Measurements from ENCODE around the gene DNTT.

DNTT gene

DNA sequence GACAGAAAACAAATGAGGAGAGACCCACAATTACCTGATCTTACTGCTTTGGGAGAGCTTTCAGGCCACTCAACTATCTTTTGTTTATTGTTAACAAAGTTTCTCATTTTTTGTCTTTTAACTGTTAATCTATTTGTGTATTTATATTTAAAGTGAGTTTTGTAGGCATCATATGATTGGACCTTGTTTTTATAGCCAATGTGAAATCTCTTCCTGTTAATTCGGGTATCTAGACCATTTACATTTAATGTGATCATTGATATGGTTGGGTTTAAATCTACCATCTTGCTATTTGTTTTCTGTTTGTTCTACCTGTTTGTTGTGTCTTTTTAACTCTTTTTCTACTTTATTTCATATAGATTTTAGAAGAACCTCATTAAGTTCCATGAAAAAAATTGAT is 42.1 kb downstream of the DNTT start:
- no peak for DNase-seq

DNA sequence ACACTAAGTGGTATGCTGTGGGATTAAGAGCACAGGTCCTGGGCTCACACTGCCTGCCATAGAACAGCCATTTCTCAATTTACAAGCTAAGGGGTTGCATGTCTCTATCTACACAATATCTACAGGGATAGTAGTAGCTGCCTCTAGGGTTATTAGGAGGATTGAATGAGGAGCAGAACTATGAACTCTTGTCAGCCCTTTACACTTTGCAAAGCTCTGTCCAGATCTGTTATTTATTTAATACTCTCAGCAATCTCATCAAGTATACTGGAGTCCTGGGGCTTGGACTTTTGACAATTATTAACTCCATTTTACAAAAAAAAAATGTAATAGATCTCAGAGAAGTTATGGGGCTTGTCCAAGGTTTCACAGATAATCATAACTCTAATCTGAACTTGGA is 47.8 kb downstream of the DNTT start:
- no peak for DNase-seq

DNA sequence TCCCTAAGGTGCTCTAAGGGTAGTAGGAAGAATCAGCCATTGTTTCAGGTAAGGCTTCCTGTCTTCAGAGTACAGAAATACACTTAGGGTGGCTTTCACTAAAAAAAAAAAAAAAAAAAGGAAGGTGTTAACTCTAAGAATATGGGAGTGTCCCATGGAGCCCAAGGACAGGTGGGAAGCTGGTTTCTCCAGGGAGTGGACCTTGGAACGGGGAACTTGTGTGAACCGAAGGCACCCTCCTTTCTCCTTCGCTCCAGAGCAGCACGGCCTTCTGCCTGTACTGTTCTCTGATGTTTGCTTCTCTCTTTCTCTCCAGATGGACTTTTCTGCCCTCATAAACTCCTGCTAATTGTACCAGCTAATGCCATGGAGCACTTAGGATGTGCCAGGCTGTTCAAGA is 48.3 kb downstream of the DNTT start:
- no peak for DNase-seq

DNA sequence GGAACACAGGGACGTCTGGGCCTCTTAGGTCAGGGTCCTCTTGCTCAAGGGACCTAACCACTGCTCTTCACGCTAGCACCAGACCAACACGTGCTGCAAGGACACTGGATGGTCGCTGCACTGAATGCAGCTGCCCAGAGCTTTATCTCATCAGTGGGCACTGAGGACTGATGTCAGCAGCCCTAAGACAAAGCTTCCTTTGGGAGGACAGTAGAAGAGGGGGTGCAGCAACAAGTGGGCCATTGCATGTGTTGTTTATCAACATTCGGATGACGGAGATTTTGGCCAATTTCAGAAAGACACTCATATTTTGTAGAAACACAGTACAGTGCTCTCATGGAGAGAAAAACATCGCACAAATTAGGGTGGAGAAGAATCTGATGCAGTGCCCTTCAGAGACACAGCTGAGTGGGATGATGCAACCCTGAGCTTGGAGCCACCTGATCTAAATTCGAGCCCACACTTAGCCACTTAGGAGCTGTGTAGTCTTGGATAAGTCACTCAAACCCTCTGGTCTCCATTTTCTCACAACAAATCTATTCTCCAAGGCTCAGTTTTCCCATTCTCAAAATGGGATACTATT is 52.9 kb downstream of the DNTT start:
- no peak for DNase-seq

DNA sequence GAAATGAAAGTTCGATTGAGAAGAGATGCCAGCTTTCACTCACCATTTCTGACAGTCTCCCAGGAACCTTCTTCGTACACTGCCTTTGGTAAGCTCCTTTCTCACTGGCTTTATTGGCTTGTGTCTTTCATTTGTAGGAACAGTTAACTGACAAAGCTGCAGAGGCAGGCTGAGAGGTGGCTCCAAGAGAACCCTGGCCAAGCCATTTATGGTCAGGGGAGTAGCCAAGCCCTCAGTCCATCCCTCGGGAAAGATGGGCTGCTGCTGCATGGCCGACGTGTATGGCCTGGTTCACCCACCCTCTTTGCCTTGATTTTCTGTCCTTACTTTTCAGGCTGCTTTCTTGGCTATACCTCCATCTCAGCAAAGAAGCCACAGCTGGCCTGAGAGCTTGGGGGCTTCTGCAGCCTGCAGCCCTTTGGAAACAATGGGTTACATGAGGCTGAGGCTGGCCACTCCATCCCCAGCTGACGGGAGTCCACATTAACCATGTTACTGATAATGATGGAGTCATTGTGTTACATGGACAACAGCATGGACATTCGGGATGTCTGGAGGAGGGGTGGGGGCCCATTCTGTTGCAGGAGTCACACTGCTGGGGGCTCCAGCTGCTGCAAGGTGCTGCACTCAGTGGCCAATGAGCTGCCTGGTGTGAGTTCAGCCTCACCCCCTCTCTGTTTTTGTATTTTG is 54.8 kb downstream of the DNTT start, which contains the start of gene OPALIN:
Gene OPALIN, minus strand, starts transcription at position 152 of the 690 bp plus-strand sequence. Its CDS starts 106 bp downstream, at position 46.
- no peak for DNase-seq

DNA sequence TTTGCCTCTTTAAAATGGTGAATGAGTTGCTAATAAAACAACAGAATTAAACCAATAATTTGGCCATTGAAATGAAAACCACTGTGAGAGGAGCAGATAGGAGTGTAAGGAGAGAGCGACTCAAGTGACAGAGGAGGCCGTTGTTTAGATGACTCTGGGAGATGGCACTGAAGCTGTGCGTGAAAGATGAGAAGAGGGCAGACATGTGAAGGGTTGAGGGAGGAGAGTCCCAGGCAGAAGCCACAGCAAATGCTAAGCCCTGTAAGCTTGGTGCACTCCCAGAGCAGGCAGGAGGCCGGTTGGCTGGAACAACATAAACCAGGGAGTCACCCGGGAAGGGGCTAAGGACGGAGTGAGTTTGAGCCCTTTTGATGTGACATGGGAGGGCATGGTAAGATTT is 55.4 kb downstream of the DNTT start:
- no peak for DNase-seq

DNA sequence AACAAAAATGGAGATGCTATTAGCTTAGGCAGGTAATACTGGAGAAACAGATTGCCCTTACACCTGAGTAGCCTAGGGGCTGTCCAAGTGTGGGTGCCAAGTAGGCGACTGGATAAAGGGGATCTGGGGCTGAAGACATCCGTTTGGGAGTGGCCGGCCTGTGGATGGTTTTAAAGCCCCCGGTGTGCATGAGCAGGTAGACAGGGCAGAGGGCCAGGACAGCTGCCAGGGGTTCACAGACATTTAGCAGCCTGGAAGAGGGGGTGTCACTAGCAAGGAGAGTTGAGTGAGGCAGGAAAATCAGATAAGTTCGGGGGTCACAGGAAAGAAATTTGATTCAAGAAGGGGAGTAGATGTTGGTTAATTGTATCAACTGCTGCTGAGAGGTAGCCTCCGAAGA is 56.1 kb downstream of the DNTT start:
- no peak for DNase-seq

DNA sequence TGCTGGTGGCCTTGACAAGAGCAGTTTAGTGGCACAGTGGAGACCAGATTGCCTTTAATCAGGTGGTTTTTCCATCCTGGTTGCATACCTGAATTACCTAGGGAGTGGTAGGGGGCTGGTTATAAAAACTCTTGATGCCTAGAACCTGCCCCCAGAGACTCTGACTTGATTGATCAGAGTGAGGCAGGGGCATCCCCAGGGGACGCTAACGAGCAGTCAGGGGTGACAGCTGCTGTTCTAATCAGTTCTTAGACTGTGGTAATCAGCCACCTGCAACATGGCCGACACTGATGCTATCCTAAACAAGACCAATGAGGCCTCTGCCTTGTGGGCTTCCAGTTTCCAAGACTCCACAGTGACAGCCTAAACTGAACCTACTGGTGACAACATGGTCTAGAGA is 56.5 kb downstream of the DNTT start:
- no peak for DNase-seq

DNA sequence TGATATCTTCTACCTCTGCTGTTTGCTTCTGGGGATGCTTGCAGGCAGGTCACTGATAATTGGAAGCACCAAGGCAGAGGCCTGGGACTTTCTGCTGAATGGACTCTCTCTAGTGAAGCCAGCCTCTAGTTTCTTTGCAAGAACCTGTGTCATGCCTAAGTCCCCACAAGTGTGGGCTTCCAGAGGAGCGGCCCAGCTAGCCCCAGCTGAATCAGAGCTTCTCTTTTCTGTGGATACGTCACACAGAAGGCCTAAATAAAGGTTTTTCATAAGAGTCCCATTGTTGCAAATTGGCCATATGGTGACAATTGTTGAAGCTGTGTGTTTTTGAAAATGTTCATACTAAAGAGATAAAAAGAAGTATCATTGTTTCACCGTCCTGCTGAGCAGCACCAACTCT is 61.3 kb downstream of the DNTT start:
- no peak for DNase-seq

DNA sequence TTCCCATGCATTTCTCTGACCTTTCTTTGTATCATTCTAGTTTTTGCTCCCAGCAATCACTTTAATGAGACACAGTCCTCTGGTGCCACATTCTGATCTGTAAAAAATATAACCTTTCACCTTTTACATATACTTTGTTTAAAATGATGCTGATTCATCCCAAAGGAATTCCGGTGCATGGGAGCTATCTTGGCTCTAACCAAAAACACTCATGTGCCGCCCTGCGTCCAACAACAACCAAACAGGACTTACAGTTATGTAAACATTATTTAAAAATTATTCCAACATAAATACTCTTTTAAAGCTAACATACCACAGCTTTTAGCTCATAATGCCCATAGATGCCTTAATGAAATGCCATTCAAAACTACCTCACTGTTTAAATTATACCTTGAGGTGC is 62.3 kb downstream of the DNTT start:
- no peak for DNase-seq

DNA sequence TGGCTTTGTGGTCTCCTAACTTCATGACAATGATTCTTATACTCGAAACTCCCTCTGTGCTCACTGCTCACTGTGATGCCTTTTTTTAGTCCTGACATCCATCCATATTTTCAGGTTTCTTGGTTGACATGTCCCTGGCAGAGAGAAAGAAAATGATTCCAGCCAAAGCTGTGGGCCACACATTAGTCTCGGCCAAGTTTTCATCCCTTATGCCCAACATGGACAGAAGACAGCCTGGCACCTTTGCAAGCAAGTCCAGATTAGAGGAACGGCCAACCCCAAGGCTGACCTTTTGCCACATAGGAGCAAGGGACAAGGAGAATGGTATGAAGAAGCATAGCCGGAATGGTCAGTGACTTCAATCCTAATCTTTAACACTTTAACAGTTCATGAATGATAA is 63.2 kb downstream of the DNTT start:
- no peak for DNase-seq

DNA sequence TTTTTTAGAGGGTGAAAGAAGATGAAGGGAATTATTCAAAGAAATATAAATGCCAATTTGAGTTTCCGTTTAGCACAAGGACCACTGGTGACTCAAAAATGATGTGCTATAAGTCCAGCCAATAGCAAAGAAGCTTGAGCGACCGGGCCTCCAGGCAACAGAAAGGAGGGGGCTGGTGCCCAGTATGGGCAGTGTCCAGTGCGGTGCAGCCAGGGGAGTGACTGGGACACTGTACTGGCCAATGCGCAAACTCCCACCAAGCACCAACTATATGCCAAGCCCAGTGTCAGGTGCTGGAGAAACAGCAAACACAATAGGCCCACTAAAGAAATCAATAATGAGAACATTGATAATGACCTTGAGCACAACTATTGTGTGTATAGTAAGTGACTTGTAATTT is 64.7 kb downstream of the DNTT start:
- DNase-seq, result no peak

DNA sequence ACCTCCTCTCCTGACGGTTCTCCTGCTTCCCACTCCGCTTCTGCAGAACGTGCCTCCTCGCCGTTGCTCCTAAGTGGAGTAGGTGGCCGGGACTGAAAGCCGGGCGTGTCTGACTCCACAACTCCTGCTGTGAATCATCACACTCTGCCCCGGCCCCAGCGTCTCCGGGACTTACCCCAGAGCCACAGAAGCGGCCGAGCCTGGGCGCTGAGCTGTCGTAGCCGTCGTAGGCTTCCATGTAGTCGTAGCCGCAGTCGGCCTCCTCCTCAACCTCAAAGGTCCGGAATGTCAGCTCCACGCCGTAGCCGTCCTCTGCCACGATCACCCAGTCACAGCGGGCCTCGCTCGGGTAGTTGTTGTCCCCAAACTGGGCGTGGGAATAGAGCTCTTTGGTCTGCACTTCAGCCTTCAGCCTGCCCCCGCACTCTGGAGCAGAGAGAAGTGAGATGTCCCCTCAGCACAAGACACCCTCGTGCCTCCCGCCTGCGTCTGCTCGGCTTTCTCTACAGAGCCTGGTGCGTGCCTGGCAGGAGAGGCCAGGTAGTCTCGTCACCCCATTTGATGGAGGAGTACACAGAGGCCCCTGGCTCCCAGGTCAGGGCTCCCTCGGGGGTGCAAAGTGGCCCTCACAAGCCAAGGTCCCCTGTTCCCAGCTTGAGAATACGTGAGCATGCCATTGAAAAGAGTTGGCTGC is 65.8 kb downstream of the DNTT start:
- no peak for DNase-seq

DNA sequence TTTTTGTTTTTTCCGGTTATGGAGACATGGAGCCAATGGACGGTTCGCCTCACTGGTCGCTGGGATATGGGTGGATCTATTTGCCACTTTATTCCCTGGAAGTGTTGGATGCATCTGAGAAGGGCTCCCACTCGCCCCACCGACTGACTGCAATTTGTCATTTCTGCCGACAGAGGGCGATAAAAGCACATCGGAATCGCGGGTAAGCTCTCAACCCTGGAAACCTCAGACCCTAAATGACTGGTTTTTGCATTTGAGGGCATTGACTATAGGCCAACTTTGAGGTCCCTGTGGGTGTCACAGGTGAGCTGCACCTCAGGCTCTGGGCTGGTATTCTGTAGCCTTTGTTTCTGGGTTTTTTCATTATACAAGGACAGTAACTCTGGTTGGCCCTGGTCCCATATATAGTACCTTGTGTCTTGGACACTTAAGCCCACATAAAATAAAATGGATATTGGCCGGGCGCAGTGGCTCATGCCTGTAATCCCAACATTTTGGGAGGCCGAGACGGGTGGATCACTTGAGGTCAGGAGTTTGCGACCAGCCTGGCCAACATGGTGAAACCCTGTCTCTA is 66.4 kb downstream of the DNTT start:
- peak; percentile 59 for DNase-seq

DNA sequence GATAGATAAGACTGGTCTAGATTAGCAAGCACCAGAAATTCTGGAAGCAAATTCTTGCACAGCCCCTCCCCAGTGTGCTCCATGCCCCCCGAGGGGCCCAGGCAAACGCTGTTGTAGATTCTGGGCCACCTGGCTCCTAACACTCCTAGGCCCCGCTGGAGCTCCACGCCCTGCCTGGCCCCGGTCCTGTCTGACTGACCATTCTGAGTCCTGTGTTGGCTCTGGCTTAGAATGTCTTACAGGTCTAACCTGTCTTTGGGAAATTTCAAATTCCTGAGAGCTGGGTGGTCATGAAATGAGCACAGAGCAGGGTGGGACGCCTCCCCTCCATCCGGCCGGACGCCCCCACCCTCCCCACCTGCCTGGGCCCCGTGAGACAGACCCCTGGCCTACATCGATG is 67.1 kb downstream of the DNTT start:
- no peak for DNase-seq

DNA sequence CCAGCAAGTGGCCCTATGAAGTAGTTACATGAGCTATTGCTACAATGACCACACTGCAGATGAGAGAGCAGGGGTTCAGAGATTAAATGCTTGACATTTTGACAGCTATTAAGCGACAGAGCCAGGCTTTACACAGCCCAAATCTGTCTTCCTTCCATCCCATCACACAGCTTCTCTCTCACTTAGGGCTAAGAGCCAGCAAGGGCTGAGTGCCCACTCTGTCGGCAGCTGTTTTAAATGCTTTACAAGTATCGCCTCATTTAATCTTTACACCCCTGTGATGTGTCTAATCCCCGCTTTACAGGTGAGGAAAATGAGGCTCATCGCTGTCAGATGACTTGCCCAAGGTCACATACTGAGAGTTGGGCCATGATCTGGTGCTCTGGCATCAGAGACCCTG is 69.8 kb downstream of the DNTT start:
- DNase-seq, result no peak

DNA sequence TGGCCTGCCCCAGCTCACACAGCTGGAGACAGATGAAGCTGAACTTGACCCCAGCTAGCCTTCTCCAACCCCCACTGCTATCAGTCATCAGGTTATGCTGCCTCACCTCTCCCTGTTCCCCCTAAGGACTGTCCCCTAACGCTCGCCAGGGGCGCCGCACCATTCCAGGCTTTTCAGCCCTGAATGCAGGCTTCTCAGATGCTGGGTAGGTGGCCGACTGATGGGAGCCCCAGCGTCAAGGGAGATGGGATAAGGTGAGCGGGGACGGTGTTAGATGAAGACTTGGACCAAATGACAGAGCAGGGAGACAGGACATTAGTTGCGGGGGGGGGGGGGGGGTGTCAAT is 70.4 kb downstream of the DNTT start:
- no peak for DNase-seq

DNA sequence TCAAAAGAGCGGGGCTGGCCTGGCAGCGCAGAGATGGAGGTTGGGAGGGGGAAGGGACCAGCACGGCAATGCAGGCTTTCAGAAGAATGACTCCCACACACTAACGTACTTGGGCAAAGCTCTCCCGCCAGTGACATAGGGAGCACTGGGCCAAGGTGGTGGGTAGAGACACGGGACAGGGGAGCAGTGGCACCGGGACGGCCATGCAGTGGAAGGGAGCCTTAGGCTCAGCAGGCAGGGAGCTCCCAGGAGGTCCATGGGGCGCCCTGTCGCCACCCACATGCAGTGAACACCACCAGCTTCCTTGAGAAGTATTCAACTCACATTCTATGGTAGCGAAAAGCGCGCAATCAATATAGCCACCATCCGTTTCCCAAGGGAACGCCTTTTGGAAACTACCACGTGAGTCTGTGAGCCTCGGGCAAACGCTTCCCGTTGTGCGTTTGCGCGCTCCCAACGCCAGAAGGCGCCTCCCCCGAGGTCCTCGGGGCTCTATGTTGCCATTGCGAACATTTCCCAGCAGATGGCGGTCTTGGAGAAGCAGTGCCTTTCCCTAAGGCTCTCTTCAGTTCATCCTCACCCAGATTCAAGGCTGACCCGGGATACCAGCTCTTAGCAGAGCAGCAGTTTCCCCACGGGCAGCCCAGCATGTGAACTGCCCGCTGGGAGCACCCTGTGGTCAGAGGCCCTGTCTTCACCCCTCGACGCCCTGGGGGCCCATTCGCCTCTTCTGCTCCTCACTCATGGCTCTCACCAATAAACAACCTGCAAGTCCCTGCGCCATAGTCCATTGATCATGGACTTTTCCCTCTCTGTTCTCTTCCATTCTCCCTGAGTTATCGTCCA is 71.0 kb downstream of the DNTT start:
- DNase-seq, result peak; percentile 86

DNA sequence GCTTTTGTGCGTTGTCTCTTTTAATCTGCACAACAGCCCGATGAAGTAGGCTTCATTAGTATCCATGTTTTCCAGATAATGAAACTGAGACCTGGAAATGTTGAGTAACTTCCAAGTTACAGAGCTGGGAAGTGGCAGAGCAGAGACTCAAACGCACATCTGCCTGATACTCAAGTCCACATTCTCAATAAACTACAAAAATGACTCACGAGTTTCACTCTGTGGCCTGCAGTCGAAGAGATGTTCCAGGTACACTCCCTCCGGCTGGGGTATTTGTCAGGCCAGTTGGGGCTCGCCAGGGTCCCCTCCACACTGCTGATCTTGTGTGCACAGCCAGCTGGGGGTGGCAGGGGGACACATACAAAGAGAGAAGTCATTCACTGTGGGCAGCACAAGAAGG is 72.2 kb downstream of the DNTT start:
- no peak for DNase-seq

DNA sequence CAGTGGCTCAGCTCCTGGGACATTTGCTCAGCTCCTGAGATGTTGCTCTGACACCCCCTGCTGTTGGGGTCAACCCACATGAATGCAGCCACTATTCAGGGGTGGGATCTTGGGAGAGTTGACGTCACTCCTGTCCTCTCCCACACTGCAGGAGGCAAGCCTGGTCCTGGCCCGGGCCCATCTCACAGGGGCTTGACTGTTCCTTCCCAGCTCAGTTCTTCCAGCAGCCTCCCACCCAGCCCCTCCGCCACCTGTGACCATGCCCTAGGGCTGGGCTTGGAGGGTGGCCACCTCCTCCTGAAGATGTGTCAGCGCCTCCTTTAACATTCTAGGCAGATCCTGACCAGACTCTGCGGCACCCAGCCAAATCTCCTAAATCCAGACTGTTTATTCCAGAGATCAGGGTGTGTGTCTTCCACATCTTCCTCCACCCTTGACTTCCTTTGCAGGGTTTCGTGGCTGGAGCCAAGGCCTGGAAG is 73.6 kb downstream of the DNTT start:
- DNase-seq, result no peak

DNA sequence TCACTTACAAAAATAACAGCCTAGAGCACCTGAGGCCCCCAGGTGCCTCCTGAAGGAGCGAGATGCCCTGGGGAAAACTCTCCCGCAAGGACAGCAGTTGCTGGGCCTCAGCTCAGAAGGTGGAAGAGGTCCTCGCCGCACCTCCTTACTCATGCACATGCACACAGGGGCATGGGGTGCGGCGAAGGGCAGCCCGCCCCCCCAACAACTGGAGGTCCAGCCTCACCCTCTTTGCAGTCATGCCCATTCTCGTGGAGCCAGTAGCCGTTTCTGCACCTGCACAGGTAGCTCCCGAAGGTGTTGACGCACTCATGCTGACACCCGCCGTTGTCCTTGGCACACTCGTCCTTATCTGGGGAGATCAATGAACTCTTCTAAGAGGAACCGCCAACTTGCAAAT is 74.5 kb downstream of the DNTT start:
- no peak for DNase-seq

DNA sequence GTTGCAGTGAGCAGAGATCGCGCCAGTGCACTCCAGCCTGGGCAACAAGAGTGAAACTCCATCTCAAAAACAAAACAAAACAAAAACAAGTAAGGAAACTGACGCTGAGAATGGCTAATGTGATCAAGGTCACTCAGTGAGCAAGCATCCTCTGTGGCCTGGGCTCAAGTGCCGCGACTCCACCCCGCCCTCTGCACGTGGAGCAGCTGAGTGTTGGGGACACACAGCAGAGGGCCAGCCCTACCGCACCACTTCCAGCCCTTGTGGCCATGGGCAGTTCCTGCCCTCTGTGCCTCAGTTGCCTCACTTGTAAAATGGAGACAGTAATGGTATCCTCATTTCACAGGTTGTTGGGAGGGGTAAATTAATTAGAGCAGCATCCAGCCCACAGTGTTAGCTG is 75.5 kb downstream of the DNTT start:
- no peak for DNase-seq

DNA sequence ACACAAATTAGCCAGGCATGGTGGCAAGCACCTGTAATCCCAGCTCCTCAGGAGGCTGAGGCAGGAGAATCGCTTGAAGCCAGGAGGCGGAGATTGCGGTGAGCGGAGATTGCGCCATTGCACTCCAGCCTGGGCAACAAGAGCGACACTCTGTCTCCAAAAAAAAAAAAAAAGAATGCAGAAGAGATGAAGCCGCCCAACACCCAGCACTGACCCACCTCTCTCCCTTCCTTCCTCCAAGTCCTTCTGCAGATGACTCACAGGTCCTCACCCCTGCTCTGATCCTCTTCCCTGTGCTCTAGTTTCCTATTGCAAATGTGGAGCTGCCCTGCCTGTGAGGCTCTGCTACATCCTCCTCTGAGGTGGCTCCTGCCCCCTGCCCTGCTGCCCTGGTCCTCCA is 76.6 kb downstream of the DNTT start:
- no peak for DNase-seq
